Lung (tissue), 16 donors: ENCODE data around the gene NPAT. TPM values are rescaled to one million over a fixed set of nuclear protein-coding genes. Genes with fewer than 3 reads are reported as not detected.

Source experiments
- ATAC-seq: fragments of 200-7000 bp; cut with Tn5 transposase; one replicate; pipeline ENCODE4 v1.9.1; 2020; ENCODE audit warnings: moderate number of reproducible peaks; ENCODE audit not compliant: insufficient read depth, low FRiP score
- DNase-seq, 3 donors: peaks; one replicate each; pipeline ENCODE4 v3.0.0-alpha.2; 2013 to 2017
- H3K27ac ChIP-seq, 2 donors: one replicate each; pipeline ENCODE4 v1.5.1; 2013; ENCODE audit warnings: mild to moderate bottlenecking in 2 of 2, moderate library complexity in 2 of 2, control low read depth in 1 of 2, inconsistent platforms in 1 of 2, low read depth in 1 of 2, low read length in 1 of 2
- H3K27me3 ChIP-seq, 3 donors: one replicate each; pipeline ENCODE4 v1.5.1; 2013; ENCODE audit warnings: low read length in 2 of 3; ENCODE audit not compliant: control insufficient read depth in 3 of 3, insufficient read depth in 3 of 3
- H3K36me3 ChIP-seq, 4 donors: one replicate each; pipeline ENCODE4 v1.5.1; 2013; ENCODE audit warnings: low read length in 4 of 4, mild to moderate bottlenecking in 1 of 4, moderate library complexity in 1 of 4; ENCODE audit not compliant: control insufficient read depth in 4 of 4, insufficient read depth in 4 of 4
- H3K4me1 ChIP-seq, 5 donors: one replicate each; pipeline ENCODE4 v1.5.1; 2013; ENCODE audit warnings: low read length in 5 of 5, mild to moderate bottlenecking in 2 of 5, moderate library complexity in 1 of 5; ENCODE audit not compliant: control insufficient read depth in 5 of 5, insufficient read depth in 5 of 5
- H3K4me3 ChIP-seq: one replicate; pipeline ENCODE4 v1.5.1; 2013; ENCODE audit warnings: mild to moderate bottlenecking, control low read depth, moderate library complexity
- H3K9ac ChIP-seq, 2 donors: one replicate each; pipeline ENCODE4 v1.5.1; 2013; ENCODE audit warnings: low read length in 2 of 2, control low read depth in 1 of 2; ENCODE audit not compliant: insufficient read depth in 1 of 2
- H3K9me3 ChIP-seq, 4 donors: one replicate each; pipeline ENCODE4 v1.5.1; 2013; ENCODE audit warnings: low read length in 3 of 4, mild to moderate bottlenecking in 1 of 4, moderate library complexity in 1 of 4; ENCODE audit not compliant: control insufficient read depth in 4 of 4, insufficient read depth in 3 of 4
- WGBS, 2 donors: extraction: QIAGEN DNeasy Blood & Tissue Kit; methylation state at CpG; one replicate each; pipeline ENCODE4 v1.1.7; 2013; 5-methylcytosine and 5-hydroxymethylcytosine counted together
- long read RNA-seq, 5 donors: transcript quantifications; one replicate each; lab custom pipeline, GENCODE V29; 2026
- polyA plus RNA-seq, 2 donors: library from polyadenylated mRNA; stranded (reverse); fragments of 200-250 nt; gene quantifications; one replicate each; pipeline ENCODE4 v1.2.1, GENCODE V29; 2013
- total RNA-seq, 2 donors: library from RNA; depleted of rRNA in 1 of 2; stranded (reverse); fragments of >200 nt in 1 of 2; gene quantifications; one replicate each; pipeline ENCODE4 v1.2.1, GENCODE V29; 2014 to 2021
- TF ChIP-seq, protein P1 (sequence below): IDR thresholded peaks from 2 replicates; pipeline ENCODE4 v1.5.1; 2012; ENCODE audit warnings: mild to moderate bottlenecking; ENCODE audit errors: control extremely low read depth, extremely low read depth
- donor health status: control.
- donor health status: control.
- donor health status: Bipolar disorder and iron deficiency.
- donor health status: healthy.
- donor health status: DM: yes; HTN: yes; CAD: no.

Gene NPAT
- total RNA-seq: 10 to 100 TPM; 10.9 to 26.2 TPM
- polyA plus RNA-seq: 1 to 10 TPM; 2.4 to 4.1 TPM
- long read RNA-seq, donor 1: 0 reads
- long read RNA-seq, donor 2: 0 reads
- long read RNA-seq, donor 3, partial matches to known transcripts: 5 of 5 reads
- long read RNA-seq, donor 3, other reads (novel, unspliced or antisense): 0 of 5 reads
- long read RNA-seq, donor 4, partial matches to known transcripts: 5 of 5 reads
- long read RNA-seq, donor 4, other reads (novel, unspliced or antisense): 0 of 5 reads
- long read RNA-seq, donor 5, partial matches to known transcripts: 0 of 1 reads
- long read RNA-seq, donor 5, other reads (novel, unspliced or antisense): 0 of 1 reads

- Histone ChIP-seq H3K9me3 (no peaks in the 10 kb centered on the region), H3K9ac (peak within 1 kb of the TSS; percentile 86 to 99), H3K4me3 (peak within 1 kb of the TSS; percentile 89), H3K27ac (peak within 1 kb of the TSS; percentile 87 to 99), H3K27me3 (no peaks in the 10 kb centered on the region), H3K4me1 (peaks cover 3 to 27% (median 18%) of the 10 kb centered on the region in 5 donors), H3K36me3 (peaks cover 0 to 4% (median 0%) of the 10 kb centered on the region in 4 donors)
- 0% methylated on average over 69 to 70 of the region's 70 CpGs for WGBS, 2 donors
- DNase-seq (peak; percentile 99 to 100 (median 100)), ATAC-seq (peak; percentile 97)
- TF ChIP-seq, protein P1, sequence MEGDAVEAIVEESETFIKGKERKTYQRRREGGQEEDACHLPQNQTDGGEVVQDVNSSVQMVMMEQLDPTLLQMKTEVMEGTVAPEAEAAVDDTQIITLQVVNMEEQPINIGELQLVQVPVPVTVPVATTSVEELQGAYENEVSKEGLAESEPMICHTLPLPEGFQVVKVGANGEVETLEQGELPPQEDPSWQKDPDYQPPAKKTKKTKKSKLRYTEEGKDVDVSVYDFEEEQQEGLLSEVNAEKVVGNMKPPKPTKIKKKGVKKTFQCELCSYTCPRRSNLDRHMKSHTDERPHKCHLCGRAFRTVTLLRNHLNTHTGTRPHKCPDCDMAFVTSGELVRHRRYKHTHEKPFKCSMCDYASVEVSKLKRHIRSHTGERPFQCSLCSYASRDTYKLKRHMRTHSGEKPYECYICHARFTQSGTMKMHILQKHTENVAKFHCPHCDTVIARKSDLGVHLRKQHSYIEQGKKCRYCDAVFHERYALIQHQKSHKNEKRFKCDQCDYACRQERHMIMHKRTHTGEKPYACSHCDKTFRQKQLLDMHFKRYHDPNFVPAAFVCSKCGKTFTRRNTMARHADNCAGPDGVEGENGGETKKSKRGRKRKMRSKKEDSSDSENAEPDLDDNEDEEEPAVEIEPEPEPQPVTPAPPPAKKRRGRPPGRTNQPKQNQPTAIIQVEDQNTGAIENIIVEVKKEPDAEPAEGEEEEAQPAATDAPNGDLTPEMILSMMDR: peak; percentile 60
Measured at GRCh38 chr11:108222574-108223347, at the start of gene NPAT, which contains the start of gene ATM. Gene NPAT, minus strand, starts transcription at chr11:108222638. Its CDS starts 102 bp downstream, at chr11:108222536. Gene ATM, plus strand, starts transcription at chr11:108223067. Its CDS starts 4,558 bp downstream, at chr11:108227625.

GRCh38 chr11:108269583-108269982 is 47.1 kb upstream of the NPAT start:
- no peak overlapping the region for H3K27ac ChIP-seq
- TF ChIP-seq, protein P1: no peak
- no peak overlapping the region for H3K4me3 ChIP-seq
- 92 to 96% methylated on average over 3 of the region's 3 CpGs for WGBS, 2 donors
- no peak overlapping the region for H3K9ac ChIP-seq
- DNase-seq (no peak), ATAC-seq (no peak)
- H3K36me3 ChIP-seq: peaks cover 4 to 27% (median 19%) of the 10 kb centered on the region in 4 donors
- no peaks in the 10 kb centered on the region for H3K9me3 ChIP-seq
- H3K27me3 ChIP-seq: no peaks in the 10 kb centered on the region
- H3K4me1 ChIP-seq: no peaks in the 10 kb centered on the region

GRCh38 chr11:108253176-108253575 is 30.7 kb upstream of the NPAT start:
- H3K36me3 ChIP-seq: peaks cover 11 to 40% (median 23%) of the 10 kb centered on the region in 4 donors

More at GRCh38 chr11:108253176-108253575, 30.7 kb upstream of the NPAT start:
- Histone ChIP-seq H3K4me3 (no peak overlapping the region), H3K27me3 (no peaks in the 10 kb centered on the region), H3K9me3 (no peaks in the 10 kb centered on the region), H3K4me1 (no peaks in the 10 kb centered on the region), H3K27ac (no peak overlapping the region), H3K9ac (no peak overlapping the region)
- WGBS, 2 donors: 92 to 97% methylated on average over 1 of the region's 1 CpG
- ATAC-seq (no peak), DNase-seq (no peak)
- TF ChIP-seq, protein P1: no peak
